Stimulated activated CD4-positive, alpha-beta T cell treated with anti-CD3 and anti-CD28 coated beads, Interleukin-12 subunit alpha, Interleukin-12 subunit beta, amount 100 ng/mL, for 24 hours (primary cell): Measurements from ENCODE around the gene FILIP1.

Experiments used
- DNase-seq, 2 experiments: peaks; one replicate each; pipeline ENCODE4 v3.0.0-alpha.2; 2020; ENCODE audit warnings: low read depth in 2 of 2

FILIP1 gene

DNA sequence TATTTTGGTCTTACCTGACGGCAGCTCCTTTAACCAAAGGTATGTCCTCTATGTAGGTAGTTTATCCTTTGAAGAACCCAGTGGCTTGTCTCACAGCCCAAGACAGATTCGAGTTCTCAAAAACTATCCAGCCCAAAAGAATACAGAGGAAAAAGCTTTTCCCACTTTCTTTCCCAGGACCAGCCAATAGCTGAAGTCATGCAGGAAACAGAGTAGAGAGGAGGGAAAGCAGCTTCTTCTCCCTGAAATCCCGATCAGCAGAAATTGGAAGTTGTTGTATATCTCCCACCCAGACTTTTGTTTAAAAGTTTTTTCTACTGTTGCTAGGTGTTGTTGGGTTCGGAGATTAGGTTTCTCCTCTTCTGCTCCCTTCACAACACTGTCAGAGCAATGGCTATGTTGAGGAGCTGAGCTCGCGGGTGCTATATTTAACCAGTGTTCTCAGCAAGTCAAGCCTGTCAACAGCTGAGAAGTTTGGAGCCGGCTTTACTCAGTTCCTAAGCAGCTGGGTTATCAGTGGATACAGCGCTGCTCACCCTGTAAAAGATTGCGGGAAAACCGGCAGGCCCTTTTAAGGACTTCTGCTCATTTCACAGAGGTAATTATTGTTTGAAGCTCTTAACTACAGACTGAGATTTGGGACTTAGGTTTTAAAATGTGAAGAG is at the start of gene FILIP1:
TSS of gene FILIP1 (minus strand) at position 401 of the 665 bp plus-strand sequence. CDS start 78,828 bp downstream, outside the sequence.
- no peak for DNase-seq

GRCh38 chr6:75543311-75543710 is 49.7 kb upstream of the FILIP1 start:
- no peak for DNase-seq

DNA sequence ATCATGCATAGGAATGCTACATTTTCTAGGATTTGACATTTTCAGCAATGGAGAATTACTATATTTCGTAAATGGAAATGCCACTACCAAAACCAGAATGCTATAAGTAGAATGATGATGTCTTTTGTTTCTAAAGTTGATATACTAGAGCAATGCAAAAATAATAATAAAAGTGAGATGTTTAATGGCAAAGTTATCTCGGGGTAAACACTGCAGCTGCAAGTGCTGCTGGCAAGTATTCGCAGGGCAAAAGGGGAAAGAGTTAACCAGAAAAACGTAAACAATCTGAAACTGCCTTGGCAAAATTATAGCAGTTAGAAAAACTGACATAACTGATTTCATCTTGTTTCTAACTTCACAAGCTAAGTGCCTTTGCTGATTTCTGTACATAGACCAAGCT is 45.5 kb upstream of the FILIP1 start:
- DNase-seq = no peak

DNA sequence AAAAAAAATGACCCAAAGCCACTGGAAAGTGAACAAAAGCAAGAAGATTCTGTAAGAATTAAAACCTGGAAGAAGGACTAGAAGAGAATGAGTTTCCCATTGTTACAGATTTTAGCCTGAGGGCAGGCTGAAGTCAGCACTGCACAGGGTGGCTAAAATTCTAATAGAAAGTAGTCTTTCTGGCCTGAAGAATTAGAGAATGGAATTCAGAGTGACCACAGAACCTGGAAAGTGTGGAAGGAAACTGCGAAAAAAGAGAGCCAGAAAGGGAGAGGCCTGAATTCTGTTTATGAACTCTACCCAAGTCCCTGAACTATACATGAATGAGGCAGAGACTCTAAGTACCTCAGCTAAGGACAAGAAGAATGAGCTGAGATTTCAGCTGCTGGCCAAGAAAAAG is 38.9 kb upstream of the FILIP1 start:
- DNase-seq = no peak

DNA sequence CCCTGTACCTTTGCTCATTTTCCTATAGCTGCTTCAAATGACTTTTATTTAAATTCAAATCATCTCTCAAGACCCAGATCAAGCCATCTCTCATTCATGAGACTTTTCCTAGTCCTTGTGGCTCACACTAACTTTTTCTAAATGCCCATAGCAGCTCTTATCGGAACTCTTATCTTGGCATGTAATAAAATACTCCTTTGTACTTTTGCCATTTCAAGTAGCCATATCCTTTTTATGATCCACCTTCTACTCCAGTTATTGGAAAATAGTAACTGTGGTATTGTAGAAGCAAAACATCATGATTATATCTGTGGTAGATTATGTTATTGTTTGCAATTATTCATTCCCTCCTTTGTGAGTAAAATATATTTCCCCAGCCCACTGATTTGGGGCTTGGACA is 37.6 kb upstream of the FILIP1 start:
- DNase-seq = no peak

GRCh38 chr6:75530696-75531095 is 37.1 kb upstream of the FILIP1 start:
- no peak for DNase-seq

DNA sequence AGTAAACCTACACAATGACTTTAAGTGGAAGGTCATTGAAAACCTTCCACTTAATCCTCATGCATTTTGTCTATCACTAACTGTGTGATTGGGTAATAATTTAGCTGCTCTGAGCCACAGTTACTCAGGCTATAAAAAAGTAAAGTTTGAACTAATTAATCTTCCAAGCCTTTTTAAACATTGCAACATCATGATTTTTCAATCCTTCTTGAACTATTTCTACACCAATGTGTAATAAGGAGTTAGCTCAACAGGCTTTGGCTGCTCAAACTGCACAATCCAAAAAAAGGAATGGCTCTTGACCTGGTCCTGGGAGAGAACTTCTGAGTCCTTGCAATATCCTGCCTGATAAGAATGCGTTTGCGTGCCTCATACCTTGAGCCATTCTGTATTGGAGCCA is 34.8 kb upstream of the FILIP1 start:
- no peak for DNase-seq

GRCh38 chr6:75526502-75527127 is 33.0 kb upstream of the FILIP1 start:
- DNase-seq = peak; percentile 11 to 31

DNA sequence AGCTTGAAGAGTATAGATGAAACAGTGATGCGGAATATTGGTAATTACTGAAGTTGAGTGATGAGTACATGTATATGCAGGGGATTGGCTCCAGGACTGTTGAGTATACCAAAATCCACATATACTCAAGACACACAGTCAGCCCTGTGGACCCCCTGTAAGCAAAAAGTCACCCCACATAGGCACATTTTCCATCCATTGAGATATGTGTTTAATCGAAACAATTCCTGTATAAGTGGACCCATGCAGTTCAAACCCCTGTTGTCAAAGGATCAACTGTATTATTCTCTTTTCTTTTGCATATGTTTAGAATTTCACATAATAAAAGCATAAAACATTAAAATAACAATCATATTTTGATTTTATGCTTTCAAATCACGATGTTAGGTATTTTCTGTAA is 32.1 kb upstream of the FILIP1 start:
- DNase-seq = no peak

DNA sequence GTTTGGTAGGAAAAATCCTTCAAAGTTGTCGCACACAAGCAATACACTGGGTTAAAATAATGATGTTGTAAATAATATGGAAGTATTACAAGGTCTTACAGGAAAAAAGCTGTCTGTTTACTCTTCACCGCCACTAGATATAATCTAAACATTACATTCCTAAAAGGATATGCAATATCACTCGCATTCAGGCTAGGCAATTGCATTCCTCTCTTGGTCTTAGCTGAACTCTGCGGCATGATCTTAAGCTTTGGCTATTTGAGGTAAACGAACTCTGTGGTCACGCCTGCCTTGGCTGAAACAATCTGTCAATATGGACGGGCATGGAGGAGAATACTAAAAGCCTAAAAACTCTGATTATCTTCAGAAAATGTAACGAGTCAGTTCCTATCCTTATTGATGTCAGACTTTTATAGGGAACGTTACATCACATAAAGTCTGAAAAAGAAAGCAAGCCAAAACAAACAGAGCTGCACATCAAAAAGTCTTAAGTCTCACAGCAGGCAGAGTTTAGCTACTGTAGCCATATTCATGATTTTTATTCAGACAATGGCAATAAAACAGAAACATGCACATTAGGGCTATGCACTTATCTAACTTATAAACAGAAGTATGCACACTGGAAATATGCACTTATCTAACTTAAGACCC is 30.8 kb upstream of the FILIP1 start:
- no peak for DNase-seq

DNA sequence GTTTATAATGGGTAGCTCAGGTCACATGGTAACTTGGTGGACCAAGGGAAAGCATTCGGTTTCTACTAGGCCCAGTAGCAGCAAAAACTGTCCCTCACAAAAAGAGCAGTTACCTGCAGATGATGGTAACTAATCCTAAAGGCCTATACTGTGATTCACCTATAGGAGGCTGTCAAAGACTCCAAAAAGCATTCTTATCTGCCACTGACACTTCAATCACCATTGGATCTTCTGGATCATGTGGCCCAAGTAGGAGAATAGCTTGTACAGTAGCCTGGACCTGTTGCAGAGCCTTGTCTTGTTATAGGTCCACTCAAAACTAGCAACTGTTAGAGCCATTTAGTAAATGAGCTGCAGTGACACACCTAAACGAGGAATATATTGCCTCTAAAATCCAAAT is 23.2 kb upstream of the FILIP1 start:
- no peak for DNase-seq

DNA sequence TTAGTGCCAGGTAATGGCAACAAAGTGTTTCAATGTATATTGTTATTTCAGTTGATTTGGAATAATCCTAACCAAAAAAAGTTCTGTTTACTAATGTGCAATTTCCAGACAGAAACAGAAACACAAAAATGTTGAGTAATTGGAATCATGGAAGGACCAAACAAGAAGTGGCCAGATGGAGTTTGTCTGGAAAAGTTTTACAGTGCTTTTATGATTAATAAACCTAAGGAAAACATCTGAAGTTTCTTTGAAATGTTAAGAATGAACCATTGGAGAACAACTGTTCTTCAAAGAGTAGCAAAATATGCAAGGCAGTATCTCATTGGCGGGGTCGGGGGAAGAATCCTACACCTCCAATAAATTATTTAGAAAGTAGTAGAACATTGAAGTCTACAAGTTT is 19.0 kb upstream of the FILIP1 start:
- DNase-seq = no peak

- DNase-seq = no peak
Observed at GRCh38 chr6:75505424-75505823, 11.8 kb upstream of the FILIP1 start.

- DNase-seq = no peak
Observed at GRCh38 chr6:75504465-75505222, 11.0 kb upstream of the FILIP1 start.

DNA sequence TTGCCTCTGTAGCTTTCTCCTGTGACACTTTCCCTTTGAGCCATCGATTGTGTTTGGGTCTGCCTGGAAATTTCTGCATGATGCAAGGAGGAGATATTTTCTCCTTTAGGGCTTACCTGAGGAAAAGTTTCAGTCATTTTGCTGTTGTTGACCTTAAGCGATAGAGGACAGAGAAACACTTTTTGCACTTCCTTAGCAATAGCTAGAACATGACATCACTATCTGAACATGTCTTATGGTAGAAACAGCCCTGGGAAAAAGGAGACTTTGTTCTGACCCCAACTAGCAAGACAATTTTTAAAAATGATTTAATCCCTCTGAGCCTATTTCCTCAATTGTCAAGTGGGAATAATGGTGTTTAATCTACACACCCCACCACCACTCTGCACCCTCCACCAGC is 9.7 kb upstream of the FILIP1 start:
- DNase-seq = no peak

GRCh38 chr6:75502884-75503283 is 9.3 kb upstream of the FILIP1 start:
- DNase-seq = no peak

- no peak for DNase-seq
Observed at GRCh38 chr6:75501756-75502155, 8.2 kb upstream of the FILIP1 start.

DNA sequence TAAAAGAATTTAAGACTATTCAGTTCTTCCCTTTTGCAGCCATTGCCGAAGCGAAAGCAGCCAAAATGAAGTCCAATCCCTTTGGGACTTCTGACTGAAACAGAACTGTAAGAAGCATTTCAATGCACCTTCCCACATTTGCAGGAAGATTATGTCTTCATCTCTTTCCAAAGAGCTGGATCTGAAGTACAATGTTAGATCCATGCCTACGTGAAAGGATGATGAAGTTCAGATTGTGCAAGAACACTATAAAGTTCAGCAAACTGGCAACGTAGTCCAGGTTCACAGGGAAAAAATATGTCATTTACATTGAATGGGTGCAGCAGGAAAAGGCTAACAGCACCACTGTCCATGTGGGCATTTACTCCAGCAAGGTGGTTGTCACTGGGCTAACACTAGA is 6.0 kb upstream of the FILIP1 start:
- no peak for DNase-seq

GRCh38 chr6:75498862-75499261 is 5.3 kb upstream of the FILIP1 start:
- no peak for DNase-seq

DNA sequence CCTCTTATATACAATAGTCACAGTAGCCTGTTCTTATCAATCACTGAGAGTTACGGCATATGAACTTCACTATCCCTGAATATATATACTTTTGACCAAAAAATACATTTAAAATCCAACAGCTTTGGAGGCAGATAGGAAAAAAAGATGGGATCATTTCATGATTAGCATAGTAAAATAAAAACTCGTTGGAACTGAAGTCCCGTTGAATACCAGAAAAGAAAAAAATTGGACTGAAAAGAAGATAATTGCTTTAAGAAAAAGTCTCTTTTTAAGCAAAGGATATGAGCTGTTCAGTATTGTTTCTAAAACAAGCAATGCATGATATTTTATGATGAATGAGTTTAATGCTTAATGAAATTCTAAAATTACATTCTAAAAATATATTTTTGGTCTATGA is 4.4 kb upstream of the FILIP1 start:
- no peak for DNase-seq

DNA sequence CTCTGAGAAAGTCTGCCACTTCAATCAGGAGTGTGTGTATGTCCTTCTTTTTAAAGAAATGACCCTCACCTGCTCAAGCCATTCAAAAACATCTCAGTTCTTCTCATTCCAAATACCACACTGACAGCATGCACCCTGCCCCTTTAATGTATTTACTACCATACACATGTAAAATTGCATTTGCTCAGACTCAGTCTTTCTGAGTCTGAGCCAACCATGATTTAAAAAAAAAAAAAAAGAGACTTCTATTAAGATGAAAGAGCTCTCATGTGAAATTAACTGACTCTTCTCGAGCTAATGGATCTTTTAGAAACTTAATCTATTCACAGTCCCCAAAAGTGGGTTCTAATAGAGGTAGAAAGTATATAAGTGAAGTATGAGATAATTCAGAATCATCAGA is 1.4 kb upstream of the FILIP1 start:
- DNase-seq = no peak

DNA sequence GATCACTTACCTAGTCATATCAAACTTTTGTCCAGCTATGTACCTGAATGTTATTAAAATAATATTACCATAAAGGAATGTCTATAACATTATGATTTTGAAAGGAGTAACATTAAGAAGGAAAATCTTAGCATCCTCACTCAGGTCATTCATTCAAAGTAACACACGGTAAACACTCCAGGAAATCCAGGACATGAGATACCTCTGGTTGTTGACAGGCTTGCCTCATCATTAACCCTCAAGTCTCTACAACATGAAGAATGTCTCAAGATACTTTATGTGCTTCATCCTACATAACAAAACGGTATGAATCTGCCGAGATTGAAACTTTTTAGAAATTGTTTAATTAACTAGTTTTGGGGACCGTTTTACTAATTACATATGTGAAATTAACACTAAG is 690 bp upstream of the FILIP1 start:
- no peak for DNase-seq
